ENCODE data around the gene GLCE. TPM values are rescaled to one million over a fixed set of nuclear protein-coding genes. Genes with fewer than 3 reads are reported as not detected.
A peak's percentile ranks its signal among the peaks of the same experiment; 100 is the strongest.

The GLCE gene
- total and polyA plus RNA-seq, 9 of the 15 experiments (the other 6 are each of a cell fraction or from before 2014, with no cell fraction given): 4.6 to 12.3 (median 10.6) TPM

DNA sequence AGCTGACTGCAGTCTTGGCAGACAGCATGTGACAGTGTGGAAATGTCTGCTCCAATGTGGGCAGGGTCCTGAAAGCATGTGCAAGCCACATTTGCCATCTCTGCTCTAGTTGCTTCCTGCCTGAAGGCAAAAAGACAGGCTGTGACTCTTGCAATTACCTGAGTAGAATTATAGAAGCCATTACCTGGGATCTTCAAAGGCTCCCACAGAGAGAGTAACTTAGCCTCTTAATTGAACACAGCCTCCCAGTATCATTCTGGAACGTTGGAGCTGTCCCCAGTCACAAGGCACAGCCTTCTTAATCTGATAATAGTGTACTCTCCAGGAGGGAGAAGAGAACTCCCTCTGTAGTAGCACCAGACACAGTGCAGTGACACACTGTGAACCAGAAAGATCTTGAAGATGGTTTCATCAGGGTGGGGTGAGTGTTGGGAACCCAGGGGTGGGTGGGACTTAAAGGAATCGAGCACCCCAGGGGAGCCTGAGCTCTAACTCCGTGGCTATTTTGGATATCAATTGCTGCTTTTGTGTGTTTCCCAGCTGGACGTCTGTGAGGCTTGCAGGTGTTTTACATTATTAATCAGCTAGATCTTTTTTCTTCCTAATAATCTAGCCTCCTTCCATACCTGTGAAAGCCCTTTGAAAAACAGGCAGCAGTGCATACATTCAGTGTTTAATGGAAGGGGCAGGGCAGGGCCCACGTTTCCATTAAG, 40.6 kb upstream of the GLCE start:
- Histone ChIP-seq H2AFZ (ENCODE audit: low read depth, low read length) (no peak overlapping the region), H3K9me3 (replicated peaks; ENCODE audit: control insufficient read depth, insufficient read depth, low read depth, low read length) (no peaks in the 10 kb centered on the region), H3K4me2 (ENCODE audit: insufficient read depth, low read length) (no peak overlapping the region), H3K36me3 (ENCODE audit: control insufficient read depth, insufficient read depth, low read length) (no peaks in the 10 kb centered on the region), H3K4me1 (replicated peaks in 1 of 2; ENCODE audit: control insufficient read depth in 2 of 2, insufficient read depth in 2 of 2, low read length in 2 of 2) (peaks cover 0 to 10% of the 10 kb centered on the region in 2 experiments; a peak in 2 of 5 replicates), H3K27ac (ENCODE audit: extremely low read depth, low read depth, low read length) (no peak overlapping the region), H3K27me3 (ENCODE audit: control insufficient read depth in 2 of 2, insufficient read depth in 2 of 2, low read length in 2 of 2) (peaks cover 18 to 26% of the 10 kb centered on the region in 2 experiments), H3K79me2 (ENCODE audit: control insufficient read depth, insufficient read depth, low read length) (no peaks in the 10 kb centered on the region), H4K20me1 (replicated peaks; ENCODE audit: control insufficient read depth, insufficient read depth, low read length) (no peaks in the 10 kb centered on the region), H3K4me3 (no peak overlapping the region), H3K9ac (ENCODE audit: insufficient read depth in 1 of 2, low read depth in 2 of 2, low read length in 2 of 2) (no peak overlapping the region), H3K9me1 (ENCODE audit: control insufficient read depth, insufficient read depth, low read length) (no peaks in the 10 kb centered on the region)
- in situ Hi-C loops (cut with MboI): no loop called here
- no peak; the same call in 2 of the 3 replicates for ATAC-seq
- 1% methylated on average over 5 of the region's 5 CpGs for WGBS (ENCODE audit: insufficient coverage, low coverage, missing lambda C conversion rate)
- CTCF ChIA-PET (ENCODE audit: low intra/inter-chr PET ratio): no interaction called here
- peak in 1 of 4 experiments; percentile 9 for DNase-seq (ENCODE audit: extremely low read depth in 1 of 4, low spot score in 3 of 4)
- BruUV-seq (replicated peaks): no TSS peak
- FAIRE-seq: no peak
- POLR2A ChIA-PET: interaction anchor here (0.6 kb wide), 1 partner anchor 10 kb away, joined by 3 read pairs; no protein-coding TSS in a partner anchor
- intact Hi-C loops (cut with micrococcal nuclease): no loop called here
- TF ChIP-seq ZHX1 (conservative IDR thresholded peaks at IDR 0.05; ENCODE audit: low read length): no peak
- TF ChIP-seq FOXJ2 (tag; IDR thresholded peaks at IDR 0.05): 0 out of 2 replicates have a peak, but pooled peaks have one; percentile 41
- TF ChIP-seq LCOR (CRISPR knock-in tag; IDR thresholded peaks at IDR 0.05): no peak
- TF ChIP-seq POU5F1 (IDR thresholded peaks at IDR 0.05; ENCODE audit: borderline replicate concordance, low read depth, low read length, partially characterized antibody): no peak
- no peak for TF ChIP-seq NUFIP1 (IDR thresholded peaks at IDR 0.05; ENCODE audit: partially characterized antibody)
- TF ChIP-seq SMARCC2 (IDR thresholded peaks at IDR 0.05; ENCODE audit: low read depth): no peak
- TF ChIP-seq SAP30 (IDR thresholded peaks at IDR 0.05; ENCODE audit: borderline replicate concordance, insufficient read depth, low read depth, low read length, poor library complexity, severe bottlenecking): no peak
- TF ChIP-seq WHSC1 (IDR thresholded peaks at IDR 0.05; ENCODE audit: low read length): no peak
- no peak for TF ChIP-seq RFX5 (IDR thresholded peaks at IDR 0.05; ENCODE audit: low read depth, low read length)
- TF ChIP-seq KDM2B (CRISPR knock-in tag; IDR thresholded peaks at IDR 0.05): no peak
- no peak for TF ChIP-seq TRIM28 (IDR thresholded peaks at IDR 0.05)
- no peak for TF ChIP-seq MCM3 (IDR thresholded peaks at IDR 0.05)
- peak in 1 of 2 experiments; percentile 9; a peak in 1 of 4 replicates for TF ChIP-seq RAD21 (CRISPR knock-in tag; conservative IDR thresholded peaks at IDR 0.05 in 1 of 2, IDR thresholded peaks at IDR 0.05 in 1 of 2)
- no peak for TF ChIP-seq SMARCE1 (IDR thresholded peaks at IDR 0.05)
- no peak for TF ChIP-seq NCOA1 (IDR thresholded peaks at IDR 0.05; ENCODE audit: low read depth)
- TF ChIP-seq HOMEZ (CRISPR knock-in tag; IDR thresholded peaks at IDR 0.05): no peak
- TF ChIP-seq SMAD1 (IDR thresholded peaks at IDR 0.05; ENCODE audit: low read depth, low read length, partially characterized antibody): no peak
- TF ChIP-seq ZNF197 (CRISPR knock-in tag; IDR thresholded peaks at IDR 0.05; ENCODE audit: low read depth): 0 out of 2 replicates have a peak, but pooled peaks have one; percentile 19
